K562 (cell line): ENCODE measurements around the gene PARD6B. TPM values are rescaled to one million over a fixed set of nuclear protein-coding genes. Genes with fewer than 3 reads are reported as not detected.

Experiments
- CGGBP1 ChIP-seq: fragments of 250-450 bp; sonication (Bioruptor Pico); IDR thresholded peaks from 2 replicates; pipeline ENCODE4 v1.9.0; 2021; ENCODE audit warnings: mild to moderate bottlenecking
- ETV1 ChIP-seq: fragments of 450-650 bp; conservative IDR thresholded peaks from 2 replicates; pipeline ENCODE4 v1.6.1; 2016; ENCODE audit warnings: missing genetic modification characterization, control low read depth, low read depth, missing compliant biosample characterization
- FOXM1 ChIP-seq, 2 experiments: fragments of 450-650 bp in 1 of 2; sonication (generic) in 1 of 2; formaldehyde crosslinking in 1 of 2; IDR thresholded peaks; 2 replicates each; pipeline versions ENCODE4 v1.6.1 to v1.9.0; 2017 to 2022; ENCODE audit warnings: low read depth in 2 of 2, mild to moderate bottlenecking in 2 of 2, missing genetic modification reagents in 1 of 2, moderate library complexity in 1 of 2
- KAT2B ChIP-seq: IDR thresholded peaks from one replicate; pipeline ENCODE4 v1.6.1; 2012; ENCODE audit warnings: low read depth, mild to moderate bottlenecking, control low read depth, inconsistent platforms, low read length, moderate library complexity
- KDM1A ChIP-seq, 2 experiments: fragments of 450-650 bp; IDR thresholded peaks; 2 replicates each; pipeline ENCODE4 v1.6.1; 2016; ENCODE audit warnings: mild to moderate bottlenecking in 2 of 2
- MEIS2 ChIP-seq: fragments of 450-650 bp; IDR thresholded peaks from 2 replicates; pipeline ENCODE4 v1.6.1; 2014; ENCODE audit warnings: mild to moderate bottlenecking; ENCODE audit not compliant: partially characterized antibody
- NELFE ChIP-seq: IDR thresholded peaks from 2 replicates; pipeline ENCODE4 v1.6.1; 2011; ENCODE audit warnings: mild to moderate bottlenecking; ENCODE audit not compliant: insufficient read depth, insufficient read length
- NR2C2 ChIP-seq, 2 experiments: fragments of 200-800 bp in 1 of 2; sonication (Bioruptor generic) in 1 of 2; sonication (generic) in 1 of 2; formaldehyde crosslinking in 1 of 2; IDR thresholded peaks; 2 replicates each; pipeline versions ENCODE4 v1.6.1 to v1.8.0; 2016 to 2022; ENCODE audit warnings: mild to moderate bottlenecking in 1 of 2, missing compliant biosample characterization in 1 of 2, missing genetic modification characterization in 1 of 2, missing genetic modification reagents in 1 of 2
- PPARD ChIP-seq: fragments of 250-450 bp; sonication (Bioruptor Pico); IDR thresholded peaks from 2 replicates; pipeline ENCODE4 v1.8.0; 2022; ENCODE audit warnings: inconsistent platforms, mild to moderate bottlenecking, moderate library complexity
- RCOR1 ChIP-seq, 2 experiments: IDR thresholded peaks; 2 replicates each; pipeline ENCODE4 v1.6.1; 2012; ENCODE audit warnings: low read depth in 2 of 2, low read length in 2 of 2, borderline replicate concordance in 1 of 2, improper control_type of control experiment in 1 of 2
- SMARCA4 ChIP-seq: fragments of 450-650 bp; IDR thresholded peaks from 2 replicates; pipeline ENCODE4 v1.6.1; 2016
- SMC3 ChIP-seq: conservative IDR thresholded peaks from 2 replicates; pipeline ENCODE4 v1.6.1; 2011; ENCODE audit warnings: low read depth, low read length, improper control_type of control experiment; ENCODE audit not compliant: insufficient read depth
- SP2 ChIP-seq: IDR thresholded peaks from 2 replicates; pipeline ENCODE4 v1.6.1; 2011; ENCODE audit warnings: mild to moderate bottlenecking, low read depth, low read length, moderate library complexity; ENCODE audit not compliant: poor library complexity, severe bottlenecking; ENCODE audit errors: extremely low read depth
- TAF7 ChIP-seq: fragments of 450-650 bp; IDR thresholded peaks from 2 replicates; pipeline ENCODE4 v1.6.1; 2016; ENCODE audit warnings: missing genetic modification characterization, missing compliant biosample characterization
- TSC22D4 ChIP-seq: fragments of 450-650 bp; IDR thresholded peaks from 2 replicates; pipeline ENCODE4 v1.6.1; 2016; ENCODE audit warnings: missing genetic modification characterization, missing biosample characterization, control low read depth
- ZBTB11 ChIP-seq, 3 experiments: fragments of 200-800 bp in 1 of 3; fragments of 250-450 bp in 1 of 3; fragments of 450-650 bp in 1 of 3; sonication (Bioruptor Pico) in 1 of 3; sonication (Bioruptor generic) in 1 of 3; formaldehyde crosslinking in 1 of 3; IDR thresholded peaks; 2 replicates each; pipeline versions ENCODE4 v1.6.1 to v1.8.0; 2016 to 2022; ENCODE audit warnings: mild to moderate bottlenecking in 2 of 3, missing genetic modification characterization in 2 of 3, missing compliant biosample characterization in 1 of 3, moderate library complexity in 1 of 3
- ZC3H11A ChIP-seq: IDR thresholded peaks from 2 replicates; pipeline ENCODE4 v1.6.1; 2012; ENCODE audit warnings: low read depth, low read length, improper control_type of control experiment
- ZNF449 ChIP-seq: fragments of 250-450 bp; sonication (Bioruptor Pico); IDR thresholded peaks from 2 replicates; pipeline ENCODE4 v1.8.0; 2022; ENCODE audit warnings: moderate library complexity, mild to moderate bottlenecking, inconsistent platforms
- ZNF561 ChIP-seq: fragments of 450-650 bp; formaldehyde crosslinking; conservative IDR thresholded peaks from 2 replicates; pipeline ENCODE4 v1.4.0; 2020; ENCODE audit warnings: mild to moderate bottlenecking, moderate library complexity
- polyA plus RNA-seq, 8 experiments: library from polyadenylated mRNA; depleted of rRNA in 4 of 8; stranded (reverse) in 5 of 8; unstranded in 3 of 8; fragments of >200 nt; fragmentation: Nextera tagmentation in 2 of 8; fragmentation: Illumina TruSeq in 1 of 8; extraction: Ambion mirVana in 2 of 8; extraction: Trizol in 1 of 8; gene quantifications; 2 replicates each; pipeline versions ENCODE4 v1.2.1 to v1.2.3, GENCODE V29; 2011 to 2014; ENCODE audit warnings: inconsistent platforms in 1 of 8, missing spikeins in 1 of 8
- total RNA-seq, 7 experiments: library from RNA; depleted of rRNA in 6 of 7; stranded (reverse); fragments of >200 nt in 6 of 7; fragmentation: Illumina TruSeq in 2 of 7; extraction: Trizol in 2 of 7; gene quantifications; 2 replicates each; pipeline versions ENCODE4 v1.2.1 to v1.2.3, GENCODE V29; 2011 to 2021; ENCODE audit warnings: low replicate concordance in 1 of 7

Gene PARD6B
- total and polyA plus RNA-seq, 9 of the 15 experiments (the other 6 are each of a cell fraction or from before 2014, with no cell fraction given), result 1.7 to 12.3 (median 5.5) TPM

GRCh38 chr20:50711113-50711825, 20.1 kb upstream of the PARD6B start (continued):
- TF ChIP-seq ZBTB11 (CRISPR knock-in tag; IDR thresholded peaks at IDR 0.05), result peak in 1 of 3 experiments; percentile 81; a peak in 1 of 6 replicates
- TF ChIP-seq NELFE, result no peak
- TF ChIP-seq FOXM1 (IDR thresholded peaks at IDR 0.05; ENCODE audit: low read depth), result 0 out of 2 replicates have a peak, but pooled peaks have one; percentile 21
- no peak for TF ChIP-seq FOXM1 (CRISPR knock-in tag; IDR thresholded peaks at IDR 0.05; ENCODE audit: low read depth)
- no peak for TF ChIP-seq ZNF561 (CRISPR knock-in tag)
- no peak for TF ChIP-seq TAF7 (tag)
- TF ChIP-seq NR2C2 (CRISPR knock-in tag; IDR thresholded peaks at IDR 0.05), result no peak
- no peak for TF ChIP-seq NR2C2 (tag; IDR thresholded peaks at IDR 0.05)
- TF ChIP-seq ZNF449, result no peak
- no peak for TF ChIP-seq PPARD
- TF ChIP-seq TSC22D4 (tag), result no peak
- TF ChIP-seq CGGBP1, result no peak
- 0 out of 2 replicates have a peak, but pooled peaks have one; percentile 54 for TF ChIP-seq SMARCA4
- peak in 1 of 2 experiments; percentile 23; a peak in 2 of 4 replicates for TF ChIP-seq KDM1A (IDR thresholded peaks at IDR 0.05)
- no peak for TF ChIP-seq ZC3H11A
- no peak for TF ChIP-seq KAT2B
- TF ChIP-seq RCOR1 (IDR thresholded peaks at IDR 0.05; ENCODE audit: borderline replicate concordance in 1 of 2, low read depth in 2 of 2, low read length in 2 of 2), result 0 out of 4 replicates have a peak, but pooled peaks of 1 of the 2 experiments have one; percentile 37
- TF ChIP-seq SMC3, result no peak
- no peak for TF ChIP-seq SP2
- TF ChIP-seq ETV1, result 0 out of 2 replicates have a peak, but pooled peaks have one; percentile 14
- TF ChIP-seq MEIS2, result peak; percentile 37
